Kidney tubule cell (primary cell): ENCODE data around the gene FKBP5.
A peak's percentile ranks its signal among the peaks of the same experiment; 100 is the strongest.

ENCODE experiments used
- DNase-seq: peaks from one replicate; pipeline ENCODE4 v3.0.0-alpha.2; 2018; ENCODE audit warnings: low spot score

Gene FKBP5

DNA sequence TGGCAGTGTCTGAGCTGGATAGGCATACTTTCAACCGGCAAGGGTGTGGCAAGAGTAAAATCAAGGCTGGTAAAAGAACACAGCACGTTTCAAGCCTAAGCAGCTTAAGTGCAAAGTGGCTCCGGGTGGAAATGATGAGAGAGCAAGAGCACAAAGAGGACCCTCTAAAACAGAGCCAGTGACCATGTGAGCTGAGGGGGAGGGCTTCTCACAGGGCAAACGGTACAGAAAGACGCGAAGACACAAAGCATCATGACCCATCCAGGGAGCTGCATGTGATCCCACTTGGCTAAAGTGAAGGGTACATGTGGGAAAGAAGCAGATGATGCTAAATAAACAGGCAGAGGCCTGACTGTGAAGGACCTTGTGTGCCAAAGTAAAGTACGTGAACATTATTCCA, 25.7 kb downstream of the FKBP5 start:
- no peak for DNase-seq

GRCh38 chr6:35654883-35655282, 33.8 kb downstream of the FKBP5 start:
- no peak for DNase-seq

DNA sequence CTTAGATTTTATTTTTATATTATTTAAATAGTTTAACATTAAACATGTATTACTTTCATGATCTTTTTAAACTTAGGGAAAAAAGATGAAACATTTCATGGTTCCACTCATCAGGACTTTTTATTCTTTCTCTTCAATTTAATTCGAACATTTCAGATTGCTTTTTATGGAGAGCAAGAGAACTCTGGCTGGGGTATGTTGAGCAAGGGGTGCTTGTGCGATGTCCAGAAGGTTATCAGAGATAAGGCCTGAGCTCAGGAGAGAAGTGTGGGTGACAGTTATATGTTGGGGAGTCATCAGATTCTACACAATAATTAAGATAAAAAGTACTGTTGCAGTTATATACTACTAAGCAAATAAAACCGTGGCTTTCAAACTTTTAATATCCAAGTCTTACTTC, 37.5 kb downstream of the FKBP5 start:
- no peak for DNase-seq

GRCh38 chr6:35650015-35650414, 38.7 kb downstream of the FKBP5 start:
- no peak for DNase-seq

DNA sequence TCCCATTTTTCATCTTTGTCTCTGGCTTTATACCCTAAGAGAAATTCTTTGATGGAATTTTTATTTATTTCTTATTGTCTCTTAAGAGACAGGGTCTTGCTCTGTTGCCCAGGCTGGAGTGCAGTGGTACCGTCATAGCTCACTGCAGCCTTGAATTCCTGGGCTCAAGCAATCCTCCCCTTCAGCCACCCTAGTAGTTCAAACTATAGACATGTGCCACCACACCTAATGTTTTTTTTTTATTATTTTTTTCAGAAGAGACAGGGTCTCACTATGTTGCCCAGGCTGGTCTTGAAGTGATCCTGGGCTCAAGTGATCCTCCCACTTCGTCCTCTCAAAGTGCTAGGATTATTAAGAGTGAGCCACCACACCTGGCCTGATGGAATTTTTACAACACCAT, 40.5 kb downstream of the FKBP5 start:
- DNase-seq = no peak

- DNase-seq = no peak
Observed at GRCh38 chr6:35647400-35647799, 41.3 kb downstream of the FKBP5 start.

DNA sequence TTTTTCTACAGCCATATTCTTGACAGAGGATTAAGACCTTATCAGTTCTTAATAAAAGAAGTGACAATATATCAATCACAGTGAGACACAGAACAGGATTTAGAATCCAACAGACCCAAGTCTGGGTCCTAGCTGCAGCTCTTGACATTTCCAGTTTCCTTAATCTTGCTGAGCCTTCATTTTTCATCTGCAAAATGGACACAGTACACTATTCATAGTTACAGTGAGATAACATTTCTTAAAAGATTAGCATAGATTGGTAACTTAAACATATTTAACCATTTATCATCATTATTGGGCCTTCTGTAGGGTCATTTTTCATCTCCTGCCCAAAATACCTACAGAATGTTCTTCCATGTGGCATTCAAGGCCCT, 45.6 kb downstream of the FKBP5 start:
- DNase-seq = no peak

DNA sequence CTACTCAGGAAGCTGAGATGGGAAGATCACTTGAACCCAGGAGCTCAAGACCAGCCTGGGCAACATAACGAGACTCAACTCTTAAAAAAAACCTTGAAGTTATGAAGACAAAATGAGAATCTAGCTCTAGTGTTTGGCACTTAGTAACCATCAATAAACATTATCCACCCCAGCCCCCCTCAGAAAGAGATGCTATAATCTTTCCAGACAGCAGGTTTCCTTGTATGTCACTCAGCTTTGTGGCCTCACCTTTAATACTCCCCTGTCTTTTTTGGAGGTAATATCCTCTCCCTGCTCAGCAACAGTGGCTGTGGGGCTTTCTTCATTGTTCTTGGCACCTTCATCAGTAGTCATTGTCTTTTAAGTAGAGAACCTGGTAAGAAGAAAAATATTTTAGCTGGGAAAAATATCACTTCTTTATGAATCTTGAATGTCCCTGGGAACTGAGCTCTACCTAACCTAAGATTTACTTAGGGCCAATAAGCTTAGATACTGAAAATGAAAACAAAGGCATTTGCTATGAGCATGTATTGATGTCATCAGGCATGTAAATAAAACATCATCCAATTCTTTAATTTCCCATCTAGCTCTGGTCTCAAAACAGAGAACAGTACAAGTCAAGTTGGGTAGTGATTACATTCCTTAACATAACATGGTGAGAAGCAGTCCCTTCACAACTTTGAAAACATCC, 46.1 kb downstream of the FKBP5 start:
- no peak for DNase-seq

DNA sequence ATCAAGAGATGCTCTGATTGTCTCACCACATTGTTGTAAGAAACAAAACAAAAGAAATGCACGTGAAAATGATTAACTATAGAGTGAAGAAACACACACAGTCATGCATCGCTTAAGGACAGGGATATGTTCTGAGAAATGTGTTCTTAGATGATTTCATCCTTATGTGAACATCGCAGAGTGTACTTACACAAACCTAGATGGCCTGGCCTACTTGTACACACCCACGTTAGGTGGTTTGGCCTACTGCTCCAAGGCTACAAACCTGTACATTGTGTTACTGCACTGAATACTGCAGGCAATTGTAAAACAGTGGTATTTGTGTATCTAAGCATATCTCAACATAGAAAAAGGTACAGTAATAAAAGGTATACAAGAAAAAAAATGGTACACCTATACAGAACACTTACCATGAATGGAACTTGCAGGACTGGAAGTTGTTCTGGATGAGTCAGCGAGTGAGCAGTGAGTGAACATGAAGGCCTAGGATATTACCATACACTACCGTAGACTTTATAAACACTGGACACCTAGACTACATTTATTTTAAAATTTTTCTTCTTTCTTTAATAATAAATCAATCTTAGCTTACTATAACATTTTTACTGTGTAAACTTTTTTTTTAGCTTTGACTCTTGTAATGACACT, 48.6 kb downstream of the FKBP5 start:
- DNase-seq = peak; percentile 29

GRCh38 chr6:35638679-35639078, 50.0 kb downstream of the FKBP5 start:
- DNase-seq = no peak

- no peak for DNase-seq
Observed at GRCh38 chr6:35637911-35638310, 50.8 kb downstream of the FKBP5 start.

DNA sequence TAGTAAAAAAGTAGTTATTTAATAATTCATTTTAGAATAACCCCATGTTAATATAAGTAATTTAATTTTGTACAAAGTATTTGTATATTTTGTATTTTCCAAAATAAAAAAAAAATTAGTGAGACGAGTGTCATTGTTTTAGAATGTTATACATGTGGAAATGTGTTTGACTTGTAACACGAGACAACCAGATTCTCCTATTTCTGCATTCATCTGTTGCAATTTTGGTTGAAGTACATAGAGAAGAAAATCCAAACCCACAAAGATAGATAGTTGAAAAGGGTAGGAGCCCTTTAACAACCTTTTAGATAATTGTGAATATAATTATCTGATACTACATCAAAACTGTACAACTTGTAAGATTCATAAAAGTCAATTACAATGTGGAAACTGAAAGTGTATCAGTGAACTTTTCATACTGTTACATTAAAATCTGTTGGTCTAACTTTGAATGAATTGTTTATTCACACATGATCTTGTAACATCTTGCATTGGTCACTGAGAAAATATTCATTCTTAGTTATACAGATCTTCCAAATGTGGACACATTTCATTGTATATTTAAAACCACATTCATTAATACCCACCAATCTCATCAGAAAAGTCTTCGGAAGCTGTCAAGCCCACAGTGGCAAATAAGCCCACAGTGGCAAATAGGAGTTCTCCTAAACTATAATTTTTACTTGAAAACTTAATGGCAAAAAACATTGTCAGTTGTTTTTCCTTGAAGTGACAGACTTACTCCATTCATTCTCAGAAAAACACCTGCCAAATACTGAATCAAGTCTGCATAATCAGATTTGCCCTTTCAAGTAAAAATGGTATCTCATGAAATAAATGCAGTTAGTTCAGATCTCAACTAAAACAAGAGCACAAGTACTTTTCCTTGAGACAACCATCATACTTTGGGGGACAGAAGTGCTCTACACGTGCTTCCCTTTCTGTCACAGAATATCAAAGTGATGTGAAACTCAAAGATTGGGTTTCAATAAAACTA, 52.8 kb downstream of the FKBP5 start:
- no peak for DNase-seq

- no peak for DNase-seq
Observed at GRCh38 chr6:35634316-35634715, 54.4 kb downstream of the FKBP5 start.

- no peak for DNase-seq
Observed at GRCh38 chr6:35633579-35634089, 55.1 kb downstream of the FKBP5 start.

GRCh38 chr6:35629876-35630378, 58.8 kb downstream of the FKBP5 start:
- DNase-seq = no peak

DNA sequence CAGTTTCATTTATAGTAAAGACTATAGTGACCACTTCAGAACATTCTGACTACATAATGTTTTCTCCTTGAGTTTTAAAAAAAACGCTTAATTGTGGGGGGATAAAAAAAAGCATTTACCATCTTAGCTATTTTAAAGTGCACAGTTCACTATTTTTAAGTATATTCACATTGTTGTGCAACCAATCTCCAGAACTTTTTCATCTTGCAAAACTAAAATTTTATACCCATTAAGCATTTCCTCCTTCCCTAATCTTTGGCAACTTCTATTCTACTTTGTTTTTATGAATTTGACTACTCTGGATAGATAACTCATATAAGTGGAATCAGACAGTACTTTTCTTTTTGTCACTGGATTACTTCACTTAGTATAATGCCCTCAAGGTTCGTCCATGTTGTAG, 62.3 kb downstream of the FKBP5 start:
- no peak for DNase-seq

DNA sequence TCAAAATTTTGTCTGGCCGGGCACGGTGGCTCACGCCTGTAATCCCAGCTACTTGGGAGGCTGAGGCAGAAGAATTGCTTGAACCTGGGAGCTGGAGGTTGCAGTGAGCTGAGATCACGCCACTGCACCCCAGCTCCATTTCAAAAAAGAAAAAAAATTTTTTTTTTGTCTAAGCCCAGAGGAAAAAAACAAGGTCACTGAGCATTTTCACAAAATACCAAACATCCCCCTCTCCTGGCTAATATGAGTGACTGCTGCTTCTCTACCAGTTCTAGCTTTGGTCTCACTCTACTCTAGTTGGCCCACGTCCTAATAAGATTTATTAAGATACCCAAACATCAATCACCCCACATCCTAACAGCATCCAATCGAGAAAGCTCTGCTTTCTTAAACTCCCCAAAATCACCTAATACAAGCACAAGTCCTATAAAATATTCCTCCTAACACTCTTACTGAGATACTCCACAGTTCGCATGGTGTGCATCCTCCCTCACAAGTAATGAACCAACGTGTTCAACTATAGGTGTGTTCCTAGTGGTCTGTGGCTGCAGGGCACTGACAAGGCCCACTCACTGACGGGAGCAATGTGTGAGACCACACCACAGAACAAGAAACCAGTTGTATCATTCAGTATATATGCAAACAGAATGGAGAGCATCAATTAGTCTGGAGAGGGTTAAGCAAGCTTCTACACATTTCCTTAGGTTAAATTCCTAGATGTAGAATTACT, 64.2 kb downstream of the FKBP5 start:
- no peak for DNase-seq

DNA sequence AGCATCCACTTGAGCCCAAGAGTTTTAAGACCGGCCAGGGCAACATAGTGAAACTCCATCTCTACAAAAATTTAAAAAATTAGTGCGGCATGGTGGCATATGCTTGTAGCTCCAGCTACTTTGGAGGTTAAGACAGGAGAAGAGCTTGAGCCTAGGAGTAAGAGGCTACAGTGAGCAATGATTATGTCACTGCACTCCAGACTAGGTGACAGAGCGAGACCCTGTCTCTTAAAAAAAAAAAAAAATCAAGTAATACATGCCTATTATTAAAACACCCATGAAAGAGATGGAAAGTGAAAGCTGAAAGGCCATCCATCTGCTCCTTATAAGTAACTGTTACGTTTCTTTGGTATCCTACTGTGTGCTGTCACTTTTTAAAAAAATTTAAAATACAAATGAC, 66.4 kb downstream of the FKBP5 start:
- DNase-seq = no peak

GRCh38 chr6:35620706-35621105, 68.0 kb downstream of the FKBP5 start:
- DNase-seq = no peak

DNA sequence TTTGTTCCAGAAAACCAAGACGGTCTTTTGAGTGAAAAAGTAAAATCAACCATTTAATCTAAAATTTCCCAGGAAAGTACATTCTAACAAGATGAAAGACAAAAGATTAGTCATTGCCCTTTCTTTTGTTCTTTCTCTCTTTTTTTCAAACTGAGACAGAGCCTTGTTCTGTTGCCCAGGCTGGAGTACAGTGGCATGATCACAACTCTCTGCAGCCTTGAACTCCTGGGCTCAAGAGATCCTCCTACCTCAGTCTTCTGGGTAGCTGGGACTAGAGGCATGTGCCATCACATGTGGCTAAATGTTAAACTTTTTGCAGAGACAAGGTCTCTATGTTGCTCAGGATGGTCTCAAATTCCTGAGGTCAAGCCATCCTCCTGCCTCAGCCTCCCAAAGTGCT, 75.0 kb downstream of the FKBP5 start:
- DNase-seq = no peak

GRCh38 chr6:35611240-35611639, 77.5 kb downstream of the FKBP5 start:
- DNase-seq = no peak

GRCh38 chr6:35610830-35611229, 77.9 kb downstream of the FKBP5 start:
- DNase-seq = no peak
